Activated T-cell treated with anti-CD3 and anti-CD28 coated beads, Interleukin-2, amount 50 U/mL, for 4 hours (primary cell): Measurements from ENCODE around the gene CYFIP1. TPM values are rescaled to one million over a fixed set of nuclear protein-coding genes. Genes with fewer than 3 reads are reported as not detected.

Experiments
- ATAC-seq, 2 donors: fragments of 200-7000 bp; cut with Tn5 transposase; one replicate each; pipeline ENCODE4 v1.10.0; 2021
- DNase-seq: peaks from one replicate; pipeline ENCODE4 v3.0.0-alpha.2; 2020
- H3K27me3 Mint-ChIP-seq: one replicate; pipeline ENCODE4 v1.8.0; 2021; ENCODE audit warnings: low read depth, mixed read lengths
- H3K36me3 Mint-ChIP-seq: one replicate; pipeline ENCODE4 v1.8.0; 2022; ENCODE audit warnings: mixed read lengths; ENCODE audit not compliant: insufficient read depth
- H3K4me1 Mint-ChIP-seq: one replicate; pipeline ENCODE4 v1.8.0; 2021; ENCODE audit warnings: low read depth, mixed read lengths
- H3K4me3 Mint-ChIP-seq: one replicate; pipeline ENCODE4 v1.8.0; 2021; ENCODE audit warnings: mild to moderate bottlenecking, moderate library complexity, mixed read lengths
- H3K9me3 Mint-ChIP-seq: one replicate; pipeline ENCODE4 v1.8.0; 2021; ENCODE audit warnings: mixed read lengths
- total RNA-seq, 3 donors: library from RNA; stranded (reverse); gene quantifications; one replicate each; pipeline ENCODE4 v1.2.1, GENCODE V29; 2021

CYFIP1 gene
- total RNA-seq, 3 donors from 2014 or later = 8.8 to 17.9 (median 12.5) TPM

- H3K27me3 Mint-ChIP-seq = no peaks in the 10 kb centered on the region
- DNase-seq = no peak
- H3K4me1 Mint-ChIP-seq = no peaks in the 10 kb centered on the region
- no peak overlapping the region for H3K4me3 Mint-ChIP-seq
- peaks cover 7% of the 10 kb centered on the region for H3K36me3 Mint-ChIP-seq
- no peak for ATAC-seq
- H3K9me3 Mint-ChIP-seq = no peaks in the 10 kb centered on the region
Observed at GRCh38 chr15:22927761-22928160, 52.4 kb downstream of the CYFIP1 start.

GRCh38 chr15:22925875-22926274, 54.3 kb downstream of the CYFIP1 start:
- ATAC-seq (no peak), DNase-seq (no peak)
- no peaks in the 10 kb centered on the region for H3K4me1 Mint-ChIP-seq
- H3K9me3 Mint-ChIP-seq = no peaks in the 10 kb centered on the region
- peaks cover 4% of the 10 kb centered on the region for H3K36me3 Mint-ChIP-seq
- no peak overlapping the region for H3K4me3 Mint-ChIP-seq
- H3K27me3 Mint-ChIP-seq = no peaks in the 10 kb centered on the region

- Mint-ChIP-seq H3K27me3 (no peaks in the 10 kb centered on the region), H3K4me1 (no peaks in the 10 kb centered on the region), H3K9me3 (no peaks in the 10 kb centered on the region), H3K4me3 (no peak overlapping the region), H3K36me3 (peaks cover 4% of the 10 kb centered on the region)
- DNase-seq = no peak
- no peak for ATAC-seq
Observed at GRCh38 chr15:22922003-22922402, 58.2 kb downstream of the CYFIP1 start.

- Mint-ChIP-seq H3K4me3 (no peak overlapping the region), H3K36me3 (no peaks in the 10 kb centered on the region), H3K4me1 (no peaks in the 10 kb centered on the region), H3K27me3 (no peaks in the 10 kb centered on the region), H3K9me3 (no peaks in the 10 kb centered on the region)
- ATAC-seq (no peak), DNase-seq (no peak)
Observed at GRCh38 chr15:22919171-22919570, 61.0 kb downstream of the CYFIP1 start.

GRCh38 chr15:22918596-22919140, 61.5 kb downstream of the CYFIP1 start:
- no peaks in the 10 kb centered on the region for H3K4me1 Mint-ChIP-seq
- no peaks in the 10 kb centered on the region for H3K27me3 Mint-ChIP-seq
- DNase-seq = no peak
- H3K9me3 Mint-ChIP-seq = no peaks in the 10 kb centered on the region
- H3K4me3 Mint-ChIP-seq = no peak overlapping the region
- no peak for ATAC-seq
- no peaks in the 10 kb centered on the region for H3K36me3 Mint-ChIP-seq

- Mint-ChIP-seq H3K36me3 (no peaks in the 10 kb centered on the region), H3K4me1 (no peaks in the 10 kb centered on the region), H3K9me3 (no peaks in the 10 kb centered on the region), H3K4me3 (no peak overlapping the region), H3K27me3 (no peaks in the 10 kb centered on the region)
- DNase-seq (no peak), ATAC-seq (no peak)
Observed at GRCh38 chr15:22918056-22918455, 62.1 kb downstream of the CYFIP1 start.

GRCh38 chr15:22917556-22917955, 62.6 kb downstream of the CYFIP1 start:
- H3K4me1 Mint-ChIP-seq = no peaks in the 10 kb centered on the region
- no peak overlapping the region for H3K4me3 Mint-ChIP-seq
- no peaks in the 10 kb centered on the region for H3K27me3 Mint-ChIP-seq
- no peaks in the 10 kb centered on the region for H3K9me3 Mint-ChIP-seq
- ATAC-seq (no peak), DNase-seq (no peak)
- H3K36me3 Mint-ChIP-seq = no peaks in the 10 kb centered on the region

GRCh38 chr15:22916606-22917350, 63.4 kb downstream of the CYFIP1 start:
- H3K9me3 Mint-ChIP-seq = no peaks in the 10 kb centered on the region
- H3K4me3 Mint-ChIP-seq = no peak overlapping the region
- H3K36me3 Mint-ChIP-seq = peaks cover 3% of the 10 kb centered on the region
- no peaks in the 10 kb centered on the region for H3K4me1 Mint-ChIP-seq
- no peak for DNase-seq
- ATAC-seq = no peak
- H3K27me3 Mint-ChIP-seq = no peaks in the 10 kb centered on the region

- ATAC-seq (no peak), DNase-seq (no peak)
- Mint-ChIP-seq H3K36me3 (peaks cover 4% of the 10 kb centered on the region), H3K4me3 (no peak overlapping the region), H3K4me1 (no peaks in the 10 kb centered on the region), H3K27me3 (no peaks in the 10 kb centered on the region), H3K9me3 (no peaks in the 10 kb centered on the region)
Observed at GRCh38 chr15:22915866-22916515, 64.2 kb downstream of the CYFIP1 start.

- DNase-seq (no peak), ATAC-seq (no peak)
- Mint-ChIP-seq H3K4me1 (no peaks in the 10 kb centered on the region), H3K27me3 (no peaks in the 10 kb centered on the region), H3K36me3 (peaks cover 7% of the 10 kb centered on the region), H3K9me3 (no peaks in the 10 kb centered on the region), H3K4me3 (no peak overlapping the region)
Observed at GRCh38 chr15:22913646-22914380, 66.4 kb downstream of the CYFIP1 start.

GRCh38 chr15:22912256-22912655, 67.9 kb downstream of the CYFIP1 start:
- peaks cover 12% of the 10 kb centered on the region for H3K36me3 Mint-ChIP-seq
- no peak for ATAC-seq
- H3K9me3 Mint-ChIP-seq = no peaks in the 10 kb centered on the region
- H3K4me1 Mint-ChIP-seq = no peaks in the 10 kb centered on the region
- no peak for DNase-seq
- no peak overlapping the region for H3K4me3 Mint-ChIP-seq
- no peaks in the 10 kb centered on the region for H3K27me3 Mint-ChIP-seq

- no peaks in the 10 kb centered on the region for H3K27me3 Mint-ChIP-seq
- ATAC-seq (no peak), DNase-seq (no peak)
- H3K4me3 Mint-ChIP-seq = no peak overlapping the region
- peaks cover 12% of the 10 kb centered on the region for H3K36me3 Mint-ChIP-seq
- H3K9me3 Mint-ChIP-seq = no peaks in the 10 kb centered on the region
- H3K4me1 Mint-ChIP-seq = no peaks in the 10 kb centered on the region
Observed at GRCh38 chr15:22911306-22911705, 68.9 kb downstream of the CYFIP1 start.

- Mint-ChIP-seq H3K4me1 (no peaks in the 10 kb centered on the region), H3K4me3 (no peak overlapping the region), H3K9me3 (no peaks in the 10 kb centered on the region), H3K27me3 (no peaks in the 10 kb centered on the region), H3K36me3 (peaks cover 12% of the 10 kb centered on the region)
- ATAC-seq (no peak), DNase-seq (no peak)
Observed at GRCh38 chr15:22908830-22909229, 71.3 kb downstream of the CYFIP1 start.

- Mint-ChIP-seq H3K4me3 (no peak overlapping the region), H3K4me1 (no peaks in the 10 kb centered on the region), H3K9me3 (no peaks in the 10 kb centered on the region), H3K27me3 (no peaks in the 10 kb centered on the region), H3K36me3 (peaks cover 12% of the 10 kb centered on the region)
- DNase-seq (no peak), ATAC-seq (no peak)
Observed at GRCh38 chr15:22907161-22907950, 72.8 kb downstream of the CYFIP1 start.
